ENCODE measurements around the gene OR2A7.
"Not testable (repeated sequence)": the region's sequence is repeated elsewhere in the genome, so short reads cannot be mapped to it uniquely, and the experiment has no call there.

GRCh38 chr7:144305156-144305555 is 40.6 kb upstream of the OR2A7 start:
- not testable (repeated sequence) for TF ChIP-seq HDAC2 (IDR thresholded peaks at IDR 0.05; ENCODE audit: borderline replicate concordance in 1 of 2, low read depth in 2 of 2, low read length in 2 of 2); POLR2A (IDR thresholded peaks at IDR 0.05; ENCODE audit: control extremely low read depth in 1 of 2, low read depth in 2 of 2, low read length in 2 of 2); MAX (IDR thresholded peaks at IDR 0.05); TCF12 (IDR thresholded peaks at IDR 0.05; ENCODE audit: low read depth, low read length); EP300 (IDR thresholded peaks at IDR 0.05; ENCODE audit: borderline replicate concordance in 1 of 2, low read depth in 2 of 2, low read length in 2 of 2); KDM1A (IDR thresholded peaks at IDR 0.05; ENCODE audit: borderline replicate concordance, low read length); CREB1 (IDR thresholded peaks at IDR 0.05); CTCF (IDR thresholded peaks at IDR 0.05; ENCODE audit: control extremely low read depth in 1 of 3, insufficient read depth in 1 of 3, low read depth in 1 of 3, low read length in 3 of 3); POLR2AphosphoS5 (IDR thresholded peaks at IDR 0.05; ENCODE audit: low read depth, low read length); SIN3A (conservative IDR thresholded peaks at IDR 0.05 in 1 of 2, IDR thresholded peaks at IDR 0.05 in 1 of 2; ENCODE audit: low read depth in 1 of 2, low read length in 2 of 2); KDM4A (IDR thresholded peaks at IDR 0.05; ENCODE audit: low read depth, low read length, severe bottlenecking); RNF2 (IDR thresholded peaks at IDR 0.05; ENCODE audit: borderline replicate concordance, low read depth, low read length, missing control alignments, poor library complexity, severe bottlenecking)

Data from H1 (cell line).